GM21526 (cell line): ENCODE data around the gene XPNPEP2.

ENCODE experiments used
- ATAC-seq: cut with Tn5 transposase; IDR thresholded peaks from one replicate; pipeline ENCODE4 v1.9.1; 2021; ENCODE audit warnings: moderate library complexity; ENCODE audit not compliant: unreplicated experiment, low FRiP score

Gene XPNPEP2, protein sequence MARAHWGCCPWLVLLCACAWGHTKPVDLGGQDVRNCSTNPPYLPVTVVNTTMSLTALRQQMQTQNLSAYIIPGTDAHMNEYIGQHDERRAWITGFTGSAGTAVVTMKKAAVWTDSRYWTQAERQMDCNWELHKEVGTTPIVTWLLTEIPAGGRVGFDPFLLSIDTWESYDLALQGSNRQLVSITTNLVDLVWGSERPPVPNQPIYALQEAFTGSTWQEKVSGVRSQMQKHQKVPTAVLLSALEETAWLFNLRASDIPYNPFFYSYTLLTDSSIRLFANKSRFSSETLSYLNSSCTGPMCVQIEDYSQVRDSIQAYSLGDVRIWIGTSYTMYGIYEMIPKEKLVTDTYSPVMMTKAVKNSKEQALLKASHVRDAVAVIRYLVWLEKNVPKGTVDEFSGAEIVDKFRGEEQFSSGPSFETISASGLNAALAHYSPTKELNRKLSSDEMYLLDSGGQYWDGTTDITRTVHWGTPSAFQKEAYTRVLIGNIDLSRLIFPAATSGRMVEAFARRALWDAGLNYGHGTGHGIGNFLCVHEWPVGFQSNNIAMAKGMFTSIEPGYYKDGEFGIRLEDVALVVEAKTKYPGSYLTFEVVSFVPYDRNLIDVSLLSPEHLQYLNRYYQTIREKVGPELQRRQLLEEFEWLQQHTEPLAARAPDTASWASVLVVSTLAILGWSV

DNA sequence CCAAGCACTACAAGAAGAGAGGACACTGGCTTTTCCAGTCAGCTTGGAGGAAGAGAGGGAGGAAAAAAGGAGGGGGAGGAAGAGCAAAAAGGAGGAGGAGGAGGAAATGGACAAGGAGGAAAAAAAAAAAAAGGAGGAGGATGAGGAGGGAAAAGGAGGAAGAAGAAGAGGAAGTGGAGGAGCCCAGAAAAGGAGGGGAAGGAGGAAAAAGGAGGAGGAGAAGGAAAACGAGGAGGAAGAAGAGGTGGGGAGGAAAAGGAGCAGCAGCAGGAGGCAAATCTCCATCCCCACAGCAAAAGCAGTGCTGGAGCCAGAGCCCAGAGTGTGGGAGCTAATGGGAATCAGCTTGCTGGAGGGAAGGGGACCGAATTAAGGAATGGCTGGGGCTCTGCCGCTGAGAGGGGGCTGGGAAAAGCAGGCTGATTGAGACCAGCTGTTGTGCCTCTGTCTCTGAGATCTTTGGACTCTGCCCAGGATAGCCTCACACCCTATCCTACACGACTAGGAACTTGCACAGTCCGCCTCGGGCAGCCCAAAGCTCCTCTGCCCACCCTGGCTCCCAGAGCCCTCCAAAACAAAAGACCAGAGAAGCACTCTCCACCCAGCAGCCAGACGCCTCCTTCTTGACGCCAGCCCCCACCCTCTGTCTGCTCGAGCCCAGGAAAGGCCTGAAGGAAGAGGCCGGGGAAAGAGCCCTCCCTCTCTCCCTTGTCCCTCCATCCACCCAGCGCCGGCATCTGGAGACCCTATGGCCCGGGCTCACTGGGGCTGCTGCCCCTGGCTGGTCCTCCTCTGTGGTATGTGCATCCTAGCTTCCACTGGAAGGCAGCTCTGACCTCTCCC is at the start of gene XPNPEP2:
XPNPEP2 (plus strand) TSS at position 514 of the 843 bp plus-strand sequence; CDS start at position 749, 235 bp downstream.
- no peak for ATAC-seq

- no peak for ATAC-seq
Measured at GRCh38 chrX:129689796-129690195, 49.0 kb upstream of the XPNPEP2 start.

DNA sequence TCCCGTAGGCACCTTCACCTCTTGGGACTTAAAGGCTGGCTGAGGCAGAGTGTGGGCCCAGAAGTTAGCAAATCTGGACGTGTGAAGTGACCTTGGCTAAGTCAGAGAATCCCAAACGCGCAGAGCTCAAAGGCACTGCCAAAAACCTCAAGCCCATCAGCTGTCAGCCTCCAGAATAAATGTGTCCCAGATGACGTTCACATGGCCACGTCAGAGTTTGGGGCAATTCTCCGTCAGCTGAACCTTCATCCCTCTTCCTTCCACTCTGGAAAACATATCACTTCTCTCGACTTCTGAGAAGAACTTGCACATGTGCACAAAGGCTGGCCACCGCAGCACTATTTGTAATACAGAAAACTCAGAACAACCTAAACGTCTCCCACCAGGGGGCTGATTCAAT is 48.3 kb upstream of the XPNPEP2 start:
- ATAC-seq: no peak

- ATAC-seq: no peak
Measured at GRCh38 chrX:129693354-129693753, 45.4 kb upstream of the XPNPEP2 start.

- ATAC-seq: no peak
Measured at GRCh38 chrX:129694805-129695204, 44.0 kb upstream of the XPNPEP2 start.

GRCh38 chrX:129695535-129695934 is 43.2 kb upstream of the XPNPEP2 start:
- ATAC-seq: no peak

- no peak for ATAC-seq
Measured at GRCh38 chrX:129695937-129696336, 42.8 kb upstream of the XPNPEP2 start.

DNA sequence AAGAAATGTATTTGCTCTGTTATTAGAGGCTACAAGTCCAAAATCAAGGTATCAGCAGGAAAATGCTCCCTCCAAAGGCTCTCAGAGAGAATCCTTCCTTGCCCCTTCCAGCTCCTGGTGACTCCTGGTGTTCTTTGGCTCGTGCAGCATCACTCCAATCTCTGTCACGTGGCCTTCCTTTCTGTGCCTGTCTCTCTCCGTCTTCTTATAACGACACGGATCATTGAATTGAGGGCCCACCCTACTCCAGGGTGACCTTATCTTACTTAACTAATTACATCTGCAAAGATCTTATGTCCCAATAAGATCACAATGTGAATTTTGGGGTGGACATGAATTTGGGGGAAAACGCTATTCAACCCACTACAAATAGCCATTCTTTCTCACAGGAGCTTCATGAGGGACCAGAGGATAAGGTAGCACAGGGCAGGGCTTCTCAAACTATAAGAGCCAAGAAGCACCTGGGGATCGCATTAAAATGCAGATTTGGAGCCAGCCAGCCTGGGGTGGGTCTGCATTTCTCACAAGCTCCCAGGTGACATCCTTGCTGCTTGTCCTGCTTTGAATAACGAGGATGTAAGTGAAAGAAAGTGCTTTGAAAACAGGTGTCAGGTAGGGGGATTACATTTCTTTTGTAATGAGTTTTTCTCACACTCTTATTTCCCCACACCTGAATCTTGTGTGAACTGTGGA is 42.2 kb upstream of the XPNPEP2 start:
- no peak for ATAC-seq

DNA sequence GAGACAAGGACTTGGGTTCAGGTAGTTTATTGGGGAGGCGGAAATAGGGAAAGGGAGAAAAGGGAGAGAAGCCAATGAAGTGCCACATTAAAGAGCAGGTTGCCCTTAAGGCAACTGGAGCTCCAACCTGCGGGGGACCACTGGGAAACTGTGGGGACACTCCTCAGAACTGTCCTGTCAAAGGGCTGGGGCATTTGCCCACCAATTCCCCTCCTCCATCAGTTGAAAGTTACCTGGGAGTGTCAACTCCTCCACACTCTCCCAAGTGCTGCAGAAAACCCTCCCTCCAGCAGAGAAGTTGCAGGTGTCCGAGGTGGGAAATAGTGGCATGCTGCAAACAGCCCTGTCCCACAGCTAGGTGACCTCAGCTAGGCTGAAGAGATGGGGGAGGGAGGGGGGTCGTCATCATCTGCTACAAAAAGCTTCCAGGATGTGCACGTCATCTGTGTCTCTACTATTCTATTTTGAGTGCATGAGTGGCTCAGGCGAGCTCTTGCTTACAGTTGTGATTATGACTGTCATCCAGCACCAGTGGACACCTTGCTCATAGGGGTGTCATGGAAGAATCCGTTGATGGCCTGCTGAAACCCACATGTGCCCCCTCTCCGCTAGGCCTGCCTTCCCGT is 41.5 kb upstream of the XPNPEP2 start:
- ATAC-seq: no peak

GRCh38 chrX:129698150-129698549 is 40.6 kb upstream of the XPNPEP2 start:
- ATAC-seq: no peak

DNA sequence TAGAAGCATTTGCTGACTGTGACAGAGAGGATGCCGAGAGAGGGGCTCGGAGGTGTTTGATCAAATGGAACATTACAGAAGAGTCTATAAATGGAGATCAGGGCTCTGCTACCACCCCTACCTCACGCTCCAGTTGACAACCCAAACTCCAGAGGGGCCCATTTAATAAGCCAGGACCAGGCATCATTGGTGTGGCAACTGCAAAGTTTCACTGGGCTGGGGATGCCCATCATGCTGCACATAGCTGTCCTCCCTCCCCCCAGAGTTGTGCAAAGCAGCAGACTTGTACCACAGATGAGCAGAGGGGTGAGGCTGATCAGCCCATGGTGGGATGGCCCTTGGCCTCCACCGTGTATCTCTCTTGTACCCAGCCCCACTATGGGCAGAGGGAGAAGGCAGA is 38.2 kb upstream of the XPNPEP2 start:
- ATAC-seq: no peak

- no peak for ATAC-seq
Measured at GRCh38 chrX:129701624-129702069, 37.1 kb upstream of the XPNPEP2 start.

DNA sequence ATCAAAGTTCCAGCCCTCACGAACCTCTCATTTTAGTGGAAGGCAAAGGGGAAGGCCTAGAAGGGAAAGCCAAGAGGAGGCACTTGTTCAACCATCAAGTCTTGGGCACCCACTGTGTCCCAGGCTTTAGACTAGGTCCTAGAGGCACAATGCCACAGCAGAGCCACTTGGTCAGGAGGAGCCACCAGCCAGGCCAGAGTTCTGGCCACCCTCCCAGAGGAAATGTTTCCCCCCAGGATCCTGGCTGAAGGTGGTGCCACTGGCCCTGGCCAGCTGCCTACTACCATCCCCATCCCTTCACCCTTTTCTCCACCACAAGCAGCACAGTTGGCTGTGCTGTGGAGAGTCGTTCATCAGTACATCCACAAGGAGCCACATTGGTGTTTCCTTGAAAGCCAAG is 34.3 kb upstream of the XPNPEP2 start:
- no peak for ATAC-seq

- ATAC-seq: no peak
Measured at GRCh38 chrX:129705377-129705925, 33.3 kb upstream of the XPNPEP2 start.

GRCh38 chrX:129705988-129706387 is 32.8 kb upstream of the XPNPEP2 start:
- ATAC-seq: no peak

DNA sequence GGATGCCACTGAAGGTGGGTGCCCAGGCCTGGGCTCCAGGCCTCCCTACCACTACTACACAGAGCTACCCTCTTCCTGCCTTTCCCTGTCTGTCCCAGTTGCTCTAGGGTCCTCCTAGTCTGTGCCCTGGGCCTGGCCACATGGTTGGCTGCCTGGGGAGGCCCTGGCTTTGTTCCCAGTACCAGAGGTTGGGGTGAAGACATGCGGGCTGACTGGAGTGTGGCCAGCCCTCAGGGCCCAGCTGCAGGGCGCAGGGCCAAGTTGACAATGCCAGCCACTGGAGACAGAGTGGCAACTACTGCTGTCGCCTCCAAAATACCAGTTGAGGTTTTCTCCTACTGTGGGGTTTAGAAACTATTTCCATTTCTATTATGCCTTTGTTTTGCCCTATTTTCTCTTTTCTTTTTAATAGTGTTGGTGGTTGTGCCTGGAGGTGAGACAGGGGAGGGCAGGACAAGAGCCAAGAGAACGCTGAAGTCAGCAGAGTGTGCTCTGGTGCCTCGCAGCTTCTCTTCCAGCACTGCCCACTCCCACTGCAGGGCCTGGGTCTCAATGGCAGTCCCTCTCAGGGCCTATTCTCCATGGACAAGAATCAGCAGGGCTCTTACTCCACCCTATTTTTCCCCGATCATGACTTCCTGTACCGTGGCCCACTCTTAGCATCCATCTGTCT is 32.2 kb upstream of the XPNPEP2 start:
- no peak for ATAC-seq

- no peak for ATAC-seq
Measured at GRCh38 chrX:129714581-129714980, 24.2 kb upstream of the XPNPEP2 start.

- ATAC-seq: no peak
Measured at GRCh38 chrX:129716507-129716906, 22.3 kb upstream of the XPNPEP2 start.

DNA sequence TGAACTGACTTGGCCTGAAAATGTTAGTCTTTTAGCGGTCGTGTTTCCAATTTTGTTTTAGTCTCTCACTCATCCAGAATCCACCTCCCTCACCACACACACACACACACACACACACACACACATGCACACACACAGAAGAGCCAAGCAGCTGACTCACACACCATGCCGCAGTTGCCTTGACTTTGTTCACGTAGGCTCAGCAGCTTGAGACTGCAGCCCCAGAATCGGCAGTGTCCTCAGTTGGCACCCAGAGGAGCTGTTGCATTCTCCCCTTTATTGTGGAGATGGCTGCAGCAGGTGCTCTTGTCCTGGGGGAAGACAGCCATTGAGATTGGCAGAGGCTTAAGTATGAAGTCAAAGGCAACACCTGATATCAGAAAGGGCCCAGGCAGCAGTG is 20.9 kb upstream of the XPNPEP2 start:
- no peak for ATAC-seq
